GM21360 (cell line): ENCODE data around the gene AGBL2.
A peak's percentile ranks its signal among the peaks of the same experiment; 100 is the strongest.
"Not testable (repeated sequence)": the region's sequence is repeated elsewhere in the genome, so short reads cannot be mapped to it uniquely, and the experiment has no call there.

Experiments used
- ATAC-seq: cut with Tn5 transposase; IDR thresholded peaks from one replicate; pipeline ENCODE4 v1.9.1; 2021; ENCODE audit warnings: mild to moderate bottlenecking, moderate library complexity; ENCODE audit not compliant: unreplicated experiment

AGBL2 gene

DNA sequence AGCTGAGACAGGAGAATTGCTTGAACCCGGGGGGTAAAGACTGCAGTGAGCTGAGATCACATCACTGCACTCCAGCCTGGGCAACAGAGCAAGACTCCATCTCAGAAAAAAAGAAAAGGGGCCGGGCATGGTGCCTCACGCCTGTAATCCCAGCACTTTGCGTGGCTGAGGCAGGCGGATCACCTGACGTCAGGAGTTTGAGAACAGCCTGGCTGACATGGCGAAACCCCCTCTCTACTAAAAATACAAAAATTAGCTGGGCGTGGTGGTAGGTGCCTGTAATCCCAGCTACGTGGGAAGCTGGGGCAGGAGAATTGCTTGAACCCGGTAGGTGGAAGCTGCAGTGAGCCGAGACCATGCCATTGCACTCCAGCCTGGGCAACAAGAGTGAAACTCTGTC, 78.8 kb downstream of the AGBL2 start:
- not testable (repeated sequence) for ATAC-seq

DNA sequence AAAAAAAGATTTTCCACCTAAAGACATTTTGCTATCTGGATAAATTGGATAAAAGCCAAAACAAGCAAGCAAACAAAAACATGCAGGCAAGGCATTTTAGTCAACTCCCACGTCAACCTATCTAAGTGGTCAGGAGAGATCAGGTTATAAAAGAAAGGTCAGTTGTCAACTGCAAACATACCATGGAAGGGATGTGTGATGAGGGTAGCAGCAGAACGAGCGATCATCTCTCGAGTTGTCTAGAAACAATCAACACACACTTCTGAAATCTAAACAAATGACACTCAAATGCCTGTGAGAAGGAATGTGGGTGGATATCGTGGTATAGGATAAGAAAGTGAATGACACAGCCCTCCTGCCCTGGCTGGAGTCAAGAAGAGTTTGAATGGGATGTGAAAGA, 83.7 kb downstream of the AGBL2 start:
- no peak for ATAC-seq

DNA sequence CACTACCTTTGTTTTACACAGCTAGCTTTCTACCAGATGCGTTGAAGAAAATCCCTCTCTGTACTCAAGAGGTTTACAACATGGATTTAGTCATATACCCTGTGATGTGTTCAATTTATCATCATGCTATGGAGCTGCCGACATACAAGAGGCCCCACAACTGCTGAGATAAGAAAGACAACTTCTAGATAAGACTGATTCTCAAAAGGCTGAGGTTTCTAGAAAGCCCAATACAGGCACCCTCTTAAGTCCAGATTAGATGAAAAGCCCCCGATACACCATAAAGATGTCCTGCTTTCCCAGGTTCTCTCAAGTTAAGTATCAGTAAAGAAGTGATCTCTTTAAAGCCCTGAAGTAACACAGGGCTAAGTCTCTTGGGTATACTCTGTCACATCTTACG, 87.1 kb downstream of the AGBL2 start:
- no peak for ATAC-seq

DNA sequence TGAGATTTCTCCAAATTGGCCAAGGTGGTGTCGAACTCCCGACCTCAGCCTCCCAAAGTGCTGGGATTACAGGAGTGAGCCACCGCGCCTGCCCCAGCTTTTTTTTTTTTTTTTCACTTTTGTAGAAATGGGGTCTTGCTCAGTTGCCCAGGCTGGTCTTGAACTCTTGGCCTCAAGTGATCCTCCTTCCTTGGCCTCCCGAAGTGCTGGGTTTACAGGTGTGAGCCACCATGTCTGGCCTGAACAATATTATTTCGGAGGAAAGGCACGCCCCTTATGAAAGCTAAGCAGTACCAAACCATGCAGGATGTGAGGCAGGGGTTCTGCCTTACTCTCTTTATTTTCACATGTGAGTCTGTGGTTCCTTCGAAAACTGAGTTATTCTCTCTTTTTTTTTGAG, 88.9 kb downstream of the AGBL2 start:
- ATAC-seq: no peak

DNA sequence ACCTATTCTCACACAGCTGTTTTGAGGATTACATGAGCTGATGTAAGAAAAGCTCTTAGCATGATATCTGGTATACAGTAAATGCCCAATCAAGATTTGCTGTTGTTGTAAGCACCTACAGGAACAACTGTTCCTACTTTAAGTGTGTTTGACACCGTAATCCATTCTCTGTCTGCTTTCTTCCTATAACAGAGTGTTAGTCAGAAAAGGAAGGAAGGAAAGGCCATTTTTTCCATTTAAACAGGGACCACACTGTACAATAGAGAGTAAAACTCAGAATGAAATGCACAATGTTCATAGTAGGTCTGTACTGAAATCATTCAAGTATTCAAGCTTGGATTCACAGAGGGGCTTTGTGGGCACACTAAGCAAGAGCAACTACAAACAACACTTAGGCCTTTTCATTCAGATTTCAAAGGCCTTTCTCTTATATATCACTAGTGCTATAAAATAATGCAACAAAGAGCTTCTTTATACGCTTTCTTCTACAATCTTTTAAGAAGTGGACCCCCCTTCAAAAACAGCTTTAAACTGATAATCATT, 94.3 kb downstream of the AGBL2 start:
- ATAC-seq: no peak

DNA sequence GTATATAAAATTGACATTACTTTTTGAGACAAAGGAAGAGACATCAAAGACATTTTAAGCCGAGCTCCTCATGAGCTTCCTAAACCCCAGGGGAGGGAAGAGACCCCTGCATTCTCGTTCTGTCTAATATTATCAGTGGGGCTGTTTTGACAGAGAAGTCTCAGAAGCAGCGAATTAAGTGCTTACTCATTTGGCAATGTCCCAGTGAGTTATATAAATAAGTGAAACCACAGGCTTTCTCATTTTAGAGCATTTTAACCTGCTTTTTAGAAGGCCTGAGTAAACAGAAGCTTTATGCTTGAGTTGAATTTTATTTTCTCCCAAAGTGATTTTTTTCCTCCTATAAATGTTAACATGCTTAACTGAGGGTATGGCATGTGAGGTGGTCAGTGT, 97.8 kb downstream of the AGBL2 start:
- ATAC-seq: no peak

DNA sequence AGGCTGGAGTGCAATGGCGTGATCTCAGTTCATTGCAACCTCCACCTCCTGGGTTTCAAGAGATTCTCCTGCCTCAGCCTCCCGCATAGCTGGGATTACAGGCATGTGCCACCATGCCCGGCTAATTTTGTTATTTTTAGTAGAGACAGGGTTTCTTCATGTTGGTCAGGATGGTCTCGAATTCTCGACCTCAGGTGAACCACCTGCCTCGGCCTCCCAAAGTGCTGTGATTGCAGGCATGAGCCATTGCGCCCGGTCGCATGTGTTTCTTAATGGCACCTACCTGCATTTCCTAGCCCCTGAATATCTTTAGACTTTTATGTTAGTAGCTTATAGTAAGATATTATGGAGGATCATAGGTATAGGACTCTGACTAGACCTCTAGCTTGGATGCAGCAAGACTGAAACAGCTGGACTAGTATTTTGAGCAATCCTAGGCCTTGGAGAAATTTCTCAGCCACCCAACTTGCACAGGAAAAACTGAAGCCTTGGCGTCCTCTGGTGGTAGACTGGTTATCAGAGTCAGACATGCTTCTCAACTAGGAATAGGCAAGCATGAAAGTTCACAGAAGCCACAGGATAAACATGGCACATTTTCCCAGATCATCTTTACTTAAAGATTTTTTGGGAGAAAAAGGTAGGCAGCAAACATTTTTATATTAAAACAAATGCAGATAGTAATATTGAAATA, 98.3 kb downstream of the AGBL2 start:
- no peak for ATAC-seq

DNA sequence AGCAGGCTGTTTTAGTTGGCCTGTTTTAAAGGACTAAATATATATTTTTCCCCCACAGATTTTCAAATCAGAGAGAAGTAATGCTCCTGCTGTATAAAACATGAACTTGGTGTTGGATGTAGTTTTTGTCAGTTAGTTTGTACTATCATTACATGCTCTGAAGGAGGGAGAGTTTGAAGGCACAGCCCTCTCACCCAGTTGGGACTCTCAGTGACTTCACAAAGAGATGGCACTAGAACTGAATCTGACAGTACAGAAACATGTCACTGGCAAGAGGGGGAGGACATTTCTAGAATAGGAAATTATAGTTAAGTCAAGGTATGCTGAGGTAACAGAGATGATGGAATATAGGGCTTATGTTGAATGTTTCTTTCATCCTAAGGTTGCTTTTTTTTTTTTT, 99.9 kb downstream of the AGBL2 start:
- no peak for ATAC-seq

DNA sequence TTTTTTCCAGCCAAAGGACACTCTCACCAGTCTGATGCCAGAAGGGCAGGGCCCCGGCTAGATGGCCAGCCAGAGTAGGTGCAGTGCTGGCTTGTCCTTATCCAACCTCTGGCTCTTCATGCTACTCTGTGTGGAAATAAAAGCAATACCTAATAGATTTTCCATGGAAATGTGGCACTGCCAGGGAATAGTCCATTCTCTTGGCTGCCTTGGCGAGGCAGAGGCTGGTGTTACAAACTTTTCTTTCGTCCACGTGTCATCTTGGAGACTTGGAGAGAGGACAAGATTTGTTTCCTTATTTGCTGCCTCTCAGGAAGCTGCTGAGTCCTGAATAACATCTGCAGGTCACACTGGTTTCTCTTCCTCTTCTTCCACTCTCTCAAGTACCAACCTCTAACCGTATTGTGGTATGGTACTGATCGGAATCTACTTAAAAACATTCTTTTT, 103.8 kb downstream of the AGBL2 start:
- peak; percentile 65 for ATAC-seq

DNA sequence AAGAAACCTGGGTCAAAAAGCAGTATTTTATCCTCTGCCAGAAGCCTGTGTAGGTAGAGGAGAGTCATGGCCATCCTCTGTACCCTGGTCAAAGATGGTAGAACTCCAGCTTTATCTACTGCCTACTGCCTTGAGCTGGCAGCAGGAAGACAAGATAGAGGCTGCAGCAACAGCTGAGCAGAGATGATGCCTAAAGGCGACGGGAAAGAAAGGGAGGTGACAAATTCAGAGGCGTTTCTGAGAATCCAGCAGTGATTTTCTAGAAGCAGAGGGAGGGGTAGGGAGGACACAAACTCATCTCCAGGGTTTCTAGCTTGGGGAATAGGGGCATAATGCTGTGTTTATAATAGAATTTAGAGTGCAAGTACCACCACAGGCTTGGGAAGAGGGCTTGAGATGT, 105.5 kb downstream of the AGBL2 start:
- ATAC-seq: no peak
